Head of caudate nucleus (tissue), 42 donors: ENCODE results near the gene STOML1.

ENCODE experiments used
- DNase-seq, 42 donors: peaks; one replicate each; pipeline versions ENCODE4 v3.0.0 to v3.0.0-alpha.2; 2020 to 2021; ENCODE audit warnings: mixed read lengths in 7 of 42
- intact Hi-C: fragments of 100-400 bp; cut with DNase I; formaldehyde crosslinking; loops from one replicate; pipeline ENCODE4 v1.15.0; 2022

Gene STOML1

DNA sequence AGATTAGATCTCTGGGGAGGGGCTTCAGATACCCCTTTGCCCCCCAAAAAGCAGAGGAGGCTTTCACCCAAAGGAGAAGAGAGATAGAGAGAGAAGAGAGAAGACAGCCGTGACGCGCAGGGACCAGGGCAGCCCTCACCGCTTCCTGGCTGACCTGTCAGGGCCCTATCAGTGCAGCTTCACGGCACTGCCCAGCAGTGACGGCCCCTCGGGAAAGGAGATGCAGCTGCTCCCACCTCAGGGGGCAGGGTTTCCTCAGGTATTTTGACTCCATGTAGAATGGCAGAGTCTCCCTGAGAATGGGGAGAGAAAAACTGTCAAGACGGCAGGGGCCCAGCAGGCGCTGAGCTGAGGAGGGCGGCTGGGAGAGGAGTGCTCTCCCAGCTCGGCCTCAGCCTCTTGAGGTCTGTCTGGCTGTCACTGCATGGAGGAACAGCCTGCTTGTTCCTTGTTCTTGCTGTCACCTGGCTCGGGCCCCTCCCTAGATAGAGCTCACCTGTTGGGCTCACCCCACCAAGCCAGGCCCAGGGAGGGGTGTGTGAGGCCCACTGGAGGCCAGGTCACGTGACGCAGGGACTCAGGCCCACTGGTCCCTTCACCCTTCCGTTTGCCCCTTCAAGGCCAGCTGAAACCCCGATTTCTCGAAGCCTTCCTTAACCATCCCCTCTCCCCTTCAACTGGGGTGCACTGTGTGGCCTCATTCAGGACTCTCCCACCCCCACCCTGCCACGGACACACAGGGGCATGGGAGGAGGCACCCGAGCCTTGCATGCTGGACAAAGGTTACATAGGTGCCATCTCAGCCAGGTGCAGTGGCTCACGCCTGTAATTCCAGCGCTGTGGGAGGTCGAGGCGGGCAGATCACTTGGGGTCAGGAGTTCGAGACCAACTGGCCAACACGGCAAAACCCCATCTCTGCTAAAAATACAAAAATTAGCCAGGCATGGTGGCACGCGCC, 37.6 kb downstream of the STOML1 start:
- intact Hi-C loops, result no loop called here
- no peak for DNase-seq

DNA sequence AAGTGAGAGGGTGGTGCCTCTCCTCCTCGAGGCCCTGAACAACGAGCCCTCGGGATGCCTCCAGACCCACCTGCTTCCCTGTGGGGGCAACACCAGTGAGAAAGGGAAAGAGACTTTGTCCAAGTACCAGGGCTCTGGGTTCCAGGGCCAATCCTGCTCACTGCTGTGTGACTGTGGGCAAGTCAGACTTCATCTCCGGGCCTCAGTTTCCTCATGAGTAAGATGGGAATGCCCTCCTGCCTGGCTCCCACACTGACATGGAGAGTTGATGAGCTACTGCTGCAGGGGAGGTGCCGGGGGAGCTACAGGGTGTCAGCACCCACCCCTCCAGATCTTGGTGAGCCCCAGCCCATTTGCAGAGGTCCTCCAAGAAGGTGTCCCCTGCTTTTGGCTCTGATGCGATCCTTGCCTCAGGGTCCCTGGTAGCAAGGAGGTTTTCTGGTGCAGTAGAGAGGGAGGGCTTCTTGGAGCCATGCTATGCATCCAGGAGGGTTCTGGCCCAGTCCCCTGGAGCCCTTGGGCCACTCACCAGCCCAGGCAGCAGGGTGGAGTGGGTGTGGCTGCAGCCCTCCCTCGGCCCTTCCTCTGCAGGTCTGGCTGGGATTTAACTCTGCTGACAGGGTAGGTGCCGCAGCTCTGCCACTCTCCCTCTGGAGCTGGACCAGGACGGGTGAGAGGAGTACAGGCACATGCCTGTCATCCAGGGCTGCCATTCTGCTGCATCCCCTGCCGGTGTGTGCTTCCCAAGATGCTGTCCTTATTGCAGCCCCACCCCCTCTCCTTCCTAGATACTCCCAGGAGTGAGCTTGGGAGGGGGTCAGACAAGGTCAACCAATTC, 39.0 kb downstream of the STOML1 start:
- intact Hi-C loops, result no loop called here
- DNase-seq, result no peak

DNA sequence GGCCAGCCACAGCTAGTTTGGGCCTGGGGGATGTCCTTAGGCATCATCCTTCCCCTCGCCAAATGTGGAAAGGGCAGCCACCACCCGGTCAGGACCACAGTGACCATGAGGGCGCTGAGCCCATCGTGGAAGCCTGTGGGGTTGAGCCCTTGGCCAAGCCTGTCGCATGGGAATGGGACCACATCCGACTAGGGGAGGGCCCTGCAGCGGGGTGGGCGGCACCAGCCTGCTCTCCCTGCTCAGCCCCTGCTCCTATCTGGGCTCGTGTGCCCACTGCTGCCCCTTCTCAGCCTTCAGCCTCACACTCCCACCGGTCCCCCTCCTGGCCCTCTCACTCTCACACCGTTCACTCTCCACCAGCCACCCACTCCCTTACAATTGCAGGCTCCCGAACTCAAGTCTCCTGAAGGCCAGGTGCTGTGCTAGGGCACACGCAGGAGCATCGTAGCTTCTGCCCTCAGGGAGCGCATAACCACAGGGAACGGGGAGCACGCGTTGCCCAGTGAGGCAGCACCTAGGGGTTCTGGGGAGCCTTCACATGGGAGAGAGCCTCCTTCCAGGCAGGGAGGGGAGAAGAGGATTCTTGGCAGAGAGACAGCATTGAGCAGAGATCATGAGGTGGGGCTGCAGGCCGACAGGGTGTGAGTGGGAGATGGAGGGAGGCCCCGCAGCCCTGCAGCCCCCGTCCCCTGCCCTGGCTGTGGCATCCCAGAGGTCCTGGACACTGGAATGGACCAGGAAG, 39.8 kb downstream of the STOML1 start:
- intact Hi-C loops, result no loop called here
- no peak for DNase-seq

GRCh38 chr15:73951601-73952000, 40.5 kb downstream of the STOML1 start:
- no peak for DNase-seq
- intact Hi-C loops, result no loop called here

DNA sequence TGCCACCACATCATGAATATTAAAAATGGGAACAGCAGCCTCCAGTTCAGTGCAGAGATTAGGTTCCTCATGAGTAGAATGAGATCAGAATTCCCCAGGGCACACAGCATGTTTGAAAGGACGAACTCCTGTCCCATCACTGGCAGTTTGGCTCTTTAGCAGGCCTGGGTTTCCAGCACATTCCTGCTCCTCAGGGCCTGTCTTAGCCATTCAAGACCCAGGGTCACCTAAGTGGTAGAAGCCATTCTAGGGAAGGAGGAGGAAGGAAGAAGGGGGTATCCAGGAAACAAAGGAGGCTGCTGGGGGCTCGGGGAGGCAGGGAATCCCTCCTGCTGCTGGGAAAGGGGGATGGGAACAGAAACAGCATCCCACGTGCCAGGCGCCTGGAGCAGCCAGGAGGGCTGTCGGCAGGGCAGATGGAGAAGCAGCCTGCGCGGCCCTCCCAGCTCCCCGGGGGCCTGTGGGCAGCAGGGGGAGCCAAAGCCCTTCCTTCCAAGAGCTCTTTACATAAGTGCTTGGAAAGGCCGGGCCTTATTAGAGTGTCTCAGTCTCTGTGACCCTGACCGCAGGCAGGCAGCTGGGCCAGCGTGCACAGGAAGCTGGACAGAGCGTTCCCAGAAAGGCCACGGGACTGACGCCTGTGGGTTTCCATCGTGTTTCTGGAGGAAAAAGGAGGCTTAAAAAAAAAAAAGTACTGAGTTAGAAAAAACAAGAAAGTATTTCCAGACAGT, 41.1 kb downstream of the STOML1 start:
- intact Hi-C loops, result no loop called here
- peak; percentile 66 to 92 (median 83) for DNase-seq

DNA sequence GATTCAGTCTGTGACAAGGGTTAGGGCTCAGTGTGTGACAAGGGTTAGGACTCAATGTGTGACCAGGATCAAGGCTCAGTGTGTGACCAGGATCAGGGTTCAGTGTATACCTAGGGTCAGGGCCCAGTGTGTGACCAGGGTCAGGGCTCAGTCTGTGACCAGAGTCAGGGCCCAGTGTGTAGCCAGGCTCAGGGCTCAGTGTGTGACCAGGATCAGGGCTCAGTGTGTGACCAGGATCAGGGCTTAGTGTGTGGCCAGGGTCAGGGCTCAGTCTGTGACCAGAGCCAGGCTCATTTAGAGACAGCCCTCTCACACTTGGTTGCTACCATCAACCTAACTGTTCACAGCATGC, 41.6 kb downstream of the STOML1 start:
- intact Hi-C loops, result no loop called here
- no peak for DNase-seq

GRCh38 chr15:73949496-73949895, 42.6 kb downstream of the STOML1 start:
- intact Hi-C loops, result no loop called here
- DNase-seq, result no peak

- intact Hi-C loops, result no loop called here
- no peak for DNase-seq
Measured at GRCh38 chr15:73948982-73949381, 43.1 kb downstream of the STOML1 start.

- intact Hi-C loops, result no loop called here
Measured at GRCh38 chr15:73948396-73948795, 43.7 kb downstream of the STOML1 start.

GRCh38 chr15:73947651-73948050, 44.4 kb downstream of the STOML1 start:
- no peak for DNase-seq
- intact Hi-C loops, result no loop called here

More at GRCh38 chr15:73948396-73948795, 43.7 kb downstream of the STOML1 start:
- DNase-seq, result no peak

- intact Hi-C loops, result no loop called here
- no peak for DNase-seq
Measured at GRCh38 chr15:73946795-73947370, 45.2 kb downstream of the STOML1 start.

GRCh38 chr15:73946046-73946721, 45.9 kb downstream of the STOML1 start:
- intact Hi-C loops, result no loop called here
- no peak for DNase-seq

GRCh38 chr15:73945130-73945508, 47.0 kb downstream of the STOML1 start:
- no peak for DNase-seq
- intact Hi-C loops, result no loop called here

- intact Hi-C loops, result no loop called here
- no peak for DNase-seq
Measured at GRCh38 chr15:73944161-73945129, 47.6 kb downstream of the STOML1 start.

- DNase-seq, result no peak
- intact Hi-C loops, result no loop called here
Measured at GRCh38 chr15:73942751-73943270, 49.3 kb downstream of the STOML1 start.

DNA sequence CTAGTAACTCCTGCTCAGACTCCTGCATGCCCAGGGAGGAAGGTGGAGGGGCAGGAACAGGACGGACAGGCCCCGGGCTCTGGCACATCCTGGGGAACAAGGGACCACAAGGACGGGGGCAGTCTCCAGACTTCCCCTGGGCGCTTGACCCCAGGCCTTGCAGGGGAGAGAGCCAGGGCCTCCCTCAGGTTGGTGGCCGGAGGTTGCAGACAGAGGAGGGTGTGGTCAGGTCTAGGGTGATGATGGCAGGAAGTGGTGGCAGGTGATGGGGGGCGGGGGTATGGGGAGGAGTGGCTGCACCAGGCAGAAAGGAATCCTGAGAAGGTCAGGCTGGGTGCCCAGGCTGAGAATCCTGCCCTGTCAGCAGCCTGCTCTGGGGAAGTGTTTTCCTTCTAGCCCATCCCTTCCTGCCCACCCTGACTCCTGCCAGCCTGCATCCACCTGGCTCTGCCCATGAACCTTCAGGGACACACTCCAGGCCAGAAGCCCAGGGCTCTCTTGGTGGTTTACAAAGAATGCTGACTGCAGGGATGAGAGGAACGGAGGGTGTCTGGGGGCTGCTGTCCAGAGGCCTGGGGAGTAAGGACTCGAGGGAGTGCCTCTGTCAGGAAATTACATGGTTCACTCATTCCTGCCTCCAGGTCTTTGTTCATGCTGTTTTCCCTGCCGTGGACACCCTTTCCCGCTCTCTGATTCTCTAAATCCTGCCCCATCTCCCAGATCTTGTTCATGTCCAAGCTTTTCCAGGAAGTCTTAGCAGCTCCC, 50.0 kb downstream of the STOML1 start:
- no peak for DNase-seq
- intact Hi-C loops, result no loop called here
